GM12872 (cell line): Measurements from ENCODE around the gene MYO10.

Source experiments
- CTCF ChIP-seq: IDR thresholded peaks from 3 replicates; pipeline ENCODE4 v1.5.1; 2011; ENCODE audit warnings: low read depth, mild to moderate bottlenecking, low read length, moderate library complexity; ENCODE audit not compliant: insufficient read depth

Gene MYO10

GRCh38 chr5:16922430-16922829 lies 13.7 kb downstream of the MYO10 start:
- TF ChIP-seq CTCF = no peak

GRCh38 chr5:16921211-16921610 lies 14.9 kb downstream of the MYO10 start:
- TF ChIP-seq CTCF = no peak

- TF ChIP-seq CTCF = no peak
These were observed 15.8 kb downstream of the MYO10 start for GRCh38 chr5:16920109-16920816.

- TF ChIP-seq CTCF = no peak
These were observed 17.0 kb downstream of the MYO10 start for GRCh38 chr5:16918891-16919671.

GRCh38 chr5:16918156-16918555 lies 17.9 kb downstream of the MYO10 start:
- no peak for TF ChIP-seq CTCF

- TF ChIP-seq CTCF = no peak
These were observed 19.7 kb downstream of the MYO10 start for GRCh38 chr5:16916262-16916878.

GRCh38 chr5:16914584-16914983 lies 21.5 kb downstream of the MYO10 start:
- no peak for TF ChIP-seq CTCF
